Astrocyte of the spinal cord (primary cell): Measurements from ENCODE around the gene FPGS.

Source experiments
- DNase-seq: peaks from one replicate; pipeline ENCODE4 v3.0.0; 2011; ENCODE audit warnings: low read depth, low spot score
- H3K4me3 ChIP-seq: 2 replicates; pipeline ENCODE4 v1.5.1; 2011; ENCODE audit warnings: low read depth, mild to moderate bottlenecking, low read length, moderate library complexity
- in situ Hi-C: cut with HindIII; loops from 2 replicates; pipeline ENCODE4 v1.10.0; 2017; ENCODE audit warnings: low sequenced_read_pairs
- TF ChIP-seq, protein P1 (sequence below): IDR thresholded peaks from 2 replicates; pipeline ENCODE4 v1.5.1; 2012; ENCODE audit warnings: low read depth, mild to moderate bottlenecking, low read length, inconsistent platforms

The FPGS gene

DNA sequence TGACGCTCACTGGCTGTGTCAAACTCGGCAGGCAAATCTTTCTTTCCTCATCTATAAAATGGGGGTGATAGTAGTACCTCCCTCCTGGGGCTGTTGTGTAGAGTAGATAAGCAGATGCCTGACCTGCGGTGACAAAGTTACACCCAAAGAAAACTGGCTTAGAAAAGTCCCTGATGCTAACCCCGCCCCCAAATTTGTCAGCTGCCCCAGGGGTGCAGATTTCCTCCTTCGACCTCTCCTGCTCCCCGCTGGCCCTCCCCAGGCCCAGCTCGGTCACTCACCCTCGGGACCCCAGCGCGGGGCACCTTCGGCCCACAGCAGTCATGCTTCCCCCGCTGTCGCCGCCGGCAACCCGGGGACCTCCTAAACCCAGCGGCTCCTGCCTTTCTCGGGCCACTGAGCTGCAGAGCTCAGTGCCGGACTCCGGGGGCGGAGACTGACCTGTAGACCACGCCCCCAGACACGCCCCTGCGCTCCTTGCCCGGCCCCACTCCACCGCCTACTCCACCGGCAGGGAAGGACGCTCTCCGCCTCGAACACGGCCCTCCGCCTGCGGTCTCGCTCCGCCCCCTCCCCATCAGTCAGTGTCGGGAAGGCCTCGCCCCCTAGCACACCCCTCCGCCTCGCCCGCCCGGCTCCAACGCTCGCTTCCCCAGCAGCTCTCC lies 31.6 kb upstream of the FPGS start:
- H3K4me3 ChIP-seq, result peak overlapping the region; percentile 41
- in situ Hi-C loops, result no loop called here
- DNase-seq, result peak; percentile 97
- TF ChIP-seq, protein P1, sequence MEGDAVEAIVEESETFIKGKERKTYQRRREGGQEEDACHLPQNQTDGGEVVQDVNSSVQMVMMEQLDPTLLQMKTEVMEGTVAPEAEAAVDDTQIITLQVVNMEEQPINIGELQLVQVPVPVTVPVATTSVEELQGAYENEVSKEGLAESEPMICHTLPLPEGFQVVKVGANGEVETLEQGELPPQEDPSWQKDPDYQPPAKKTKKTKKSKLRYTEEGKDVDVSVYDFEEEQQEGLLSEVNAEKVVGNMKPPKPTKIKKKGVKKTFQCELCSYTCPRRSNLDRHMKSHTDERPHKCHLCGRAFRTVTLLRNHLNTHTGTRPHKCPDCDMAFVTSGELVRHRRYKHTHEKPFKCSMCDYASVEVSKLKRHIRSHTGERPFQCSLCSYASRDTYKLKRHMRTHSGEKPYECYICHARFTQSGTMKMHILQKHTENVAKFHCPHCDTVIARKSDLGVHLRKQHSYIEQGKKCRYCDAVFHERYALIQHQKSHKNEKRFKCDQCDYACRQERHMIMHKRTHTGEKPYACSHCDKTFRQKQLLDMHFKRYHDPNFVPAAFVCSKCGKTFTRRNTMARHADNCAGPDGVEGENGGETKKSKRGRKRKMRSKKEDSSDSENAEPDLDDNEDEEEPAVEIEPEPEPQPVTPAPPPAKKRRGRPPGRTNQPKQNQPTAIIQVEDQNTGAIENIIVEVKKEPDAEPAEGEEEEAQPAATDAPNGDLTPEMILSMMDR, result no peak

DNA sequence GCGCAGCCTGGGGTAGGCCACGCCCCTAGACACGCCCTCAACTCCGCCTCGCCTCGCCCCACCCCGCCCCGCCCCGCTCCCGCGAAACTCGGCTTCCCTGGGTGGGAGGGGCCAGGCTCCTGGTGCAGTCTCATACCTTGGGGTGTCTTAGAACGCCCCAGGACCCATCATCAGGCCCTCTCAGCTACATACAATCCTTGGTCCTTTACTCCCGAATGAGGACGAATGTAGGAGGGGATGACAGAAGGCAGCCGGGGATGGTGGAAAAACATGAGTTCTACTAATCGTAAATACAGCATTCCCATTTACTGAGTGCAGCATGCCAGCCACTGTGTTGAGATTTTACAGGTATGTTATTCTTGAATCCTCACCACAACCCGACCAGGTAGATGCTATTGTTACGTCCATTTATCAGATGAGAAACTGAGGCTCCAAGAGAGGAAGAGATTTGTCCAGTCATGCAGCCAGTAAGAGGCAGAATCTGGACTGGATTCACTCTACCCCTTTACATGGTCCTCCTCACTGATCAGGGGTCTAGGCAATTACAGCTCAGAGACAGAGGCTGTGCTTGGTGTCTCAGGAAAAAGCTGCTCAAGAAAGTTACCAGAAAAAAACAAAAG lies 31.0 kb upstream of the FPGS start:
- DNase-seq, result no peak
- in situ Hi-C loops, result no loop called here
- peak overlapping the region; percentile 10 for H3K4me3 ChIP-seq
- TF ChIP-seq, protein P1, result no peak

DNA sequence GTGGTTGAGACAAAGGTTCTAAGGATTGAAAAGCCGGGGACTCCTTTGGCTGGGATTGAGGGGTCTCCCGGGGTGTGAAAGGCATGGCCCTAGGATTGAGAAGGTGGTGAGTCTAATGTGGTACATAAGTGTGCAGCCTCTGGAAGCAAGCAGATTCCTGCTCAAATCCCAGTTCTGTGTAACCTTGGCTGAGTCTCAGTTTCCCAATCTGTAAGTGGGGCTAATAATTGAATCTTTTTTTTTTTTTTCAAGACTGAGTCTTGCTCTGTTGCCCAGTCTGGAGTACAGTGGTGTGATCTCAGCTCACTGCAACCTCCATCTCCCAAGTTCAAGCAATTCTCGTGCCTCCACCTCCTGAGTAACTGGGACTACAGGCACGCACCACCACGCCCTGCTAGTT lies 30.1 kb upstream of the FPGS start:
- H3K4me3 ChIP-seq, result no peak overlapping the region
- TF ChIP-seq, protein P1, result no peak
- in situ Hi-C loops, result no loop called here
- DNase-seq, result no peak

DNA sequence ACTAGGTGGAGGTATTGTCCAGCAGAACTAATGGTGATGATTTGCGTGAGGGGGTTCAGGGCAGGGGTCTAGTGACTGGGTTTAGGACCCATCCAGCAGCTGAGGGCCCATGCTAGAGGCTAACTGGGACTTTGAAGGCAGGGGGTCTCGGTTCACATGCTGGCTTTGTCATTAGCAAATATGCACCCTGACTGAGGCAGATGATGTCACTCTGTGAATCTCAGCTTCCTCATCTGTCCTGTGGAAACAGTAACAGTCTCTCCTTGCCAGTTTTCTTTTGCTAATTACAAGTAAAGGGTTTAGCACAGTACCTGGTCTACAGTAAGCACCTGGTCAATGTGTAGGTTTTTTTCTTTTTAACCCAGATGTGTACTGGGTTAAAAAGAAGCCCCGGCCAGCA lies 29.4 kb upstream of the FPGS start:
- no peak for DNase-seq
- TF ChIP-seq, protein P1, result no peak
- H3K4me3 ChIP-seq, result no peak overlapping the region
- in situ Hi-C loops, result no loop called here

DNA sequence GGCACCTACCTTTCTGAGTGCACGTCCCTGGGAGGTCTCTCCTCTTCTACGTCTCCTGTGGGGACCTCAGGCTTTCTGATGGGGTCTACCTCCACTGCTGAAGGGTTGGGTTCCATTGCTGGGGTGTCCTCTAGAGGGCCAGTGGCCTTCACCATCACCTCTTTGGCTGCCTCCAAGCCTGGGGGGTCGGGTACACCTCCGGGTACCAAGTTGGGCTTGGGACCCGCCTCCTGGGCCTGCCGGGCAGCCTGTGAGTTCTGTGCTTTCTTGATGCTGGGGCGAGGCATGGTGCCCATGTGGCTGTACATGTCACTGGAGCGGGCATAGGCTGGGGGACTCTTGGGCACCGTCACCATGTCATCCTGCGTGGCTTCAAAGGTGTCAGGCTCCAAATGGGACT lies 28.7 kb upstream of the FPGS start:
- in situ Hi-C loops, result no loop called here
- TF ChIP-seq, protein P1, result no peak
- no peak for DNase-seq
- no peak overlapping the region for H3K4me3 ChIP-seq

DNA sequence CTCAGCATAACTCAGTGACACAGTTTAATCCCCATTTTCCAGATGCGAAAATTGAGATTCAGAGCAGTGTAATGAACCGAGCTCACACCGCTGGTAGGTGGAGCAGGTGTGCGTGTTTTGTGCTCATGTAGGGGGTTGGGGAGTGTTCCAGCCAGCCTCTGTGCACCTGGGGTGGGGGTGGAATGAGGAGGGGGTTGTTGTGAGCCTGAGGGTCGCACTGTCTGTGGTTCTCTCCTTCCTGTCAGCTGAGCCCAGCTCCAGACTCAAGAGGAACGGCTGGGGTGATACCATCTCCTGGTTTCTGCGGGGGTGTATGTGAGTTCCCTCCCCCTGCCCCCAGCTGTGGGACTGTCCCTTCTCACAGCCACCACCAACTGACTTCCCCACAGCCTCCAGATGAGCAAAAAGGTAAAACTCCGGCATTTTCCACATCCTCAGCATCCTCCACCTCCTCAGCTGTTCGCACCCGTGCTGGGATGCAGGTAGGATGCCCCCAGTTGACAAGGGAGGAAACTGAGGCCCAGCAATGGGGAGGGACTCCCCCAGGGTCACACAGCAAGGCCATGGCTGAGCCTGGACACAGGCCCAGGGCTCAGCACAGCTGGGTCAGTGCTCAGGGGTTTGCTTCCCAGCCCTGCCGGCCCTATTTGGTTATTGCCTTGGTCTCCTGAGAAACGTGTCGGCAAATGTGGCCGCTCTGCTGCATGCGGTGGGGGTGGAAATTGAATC lies 26.3 kb upstream of the FPGS start:
- DNase-seq, result no peak
- in situ Hi-C loops, result no loop called here
- no peak overlapping the region for H3K4me3 ChIP-seq
- TF ChIP-seq, protein P1, result no peak
